HG03460 (cell line): ENCODE measurements around the gene KL.

Experiments used
- ATAC-seq: cut with Tn5 transposase; IDR thresholded peaks from one replicate; pipeline ENCODE4 v1.9.1; 2021; ENCODE audit not compliant: unreplicated experiment

KL gene

GRCh38 chr13:33003458-33004019 lies 12.7 kb upstream of the KL start:
- ATAC-seq: no peak

GRCh38 chr13:33004511-33004910 lies 11.7 kb upstream of the KL start:
- no peak for ATAC-seq

- no peak for ATAC-seq
These were observed 10.1 kb upstream of the KL start for GRCh38 chr13:33006134-33006533.

- ATAC-seq: no peak
These were observed 9.6 kb upstream of the KL start for GRCh38 chr13:33006638-33007037.

GRCh38 chr13:33007237-33007636 lies 9.0 kb upstream of the KL start:
- ATAC-seq: no peak

- no peak for ATAC-seq
These were observed 8.3 kb upstream of the KL start for GRCh38 chr13:33007950-33008349.

GRCh38 chr13:33008946-33009722 lies 7.1 kb upstream of the KL start:
- ATAC-seq: no peak

- no peak for ATAC-seq
These were observed 4.3 kb upstream of the KL start for GRCh38 chr13:33011828-33012470.

- no peak for ATAC-seq
These were observed 1.9 kb upstream of the KL start for GRCh38 chr13:33014291-33014690.

- no peak for ATAC-seq
These were observed 968 bp upstream of the KL start for GRCh38 chr13:33015241-33015668.

GRCh38 chr13:33015791-33016323 lies 366 bp upstream of the KL start:
- no peak for ATAC-seq

GRCh38 chr13:33017323-33017929 lies 1.2 kb downstream of the KL start:
- ATAC-seq: peak; percentile 75

GRCh38 chr13:33018886-33019285 lies 2.7 kb downstream of the KL start:
- ATAC-seq: no peak

GRCh38 chr13:33022986-33023385 lies 6.8 kb downstream of the KL start:
- ATAC-seq: no peak

- ATAC-seq: no peak
These were observed 9.1 kb downstream of the KL start for GRCh38 chr13:33025220-33025744.

GRCh38 chr13:33026489-33027152 lies 10.4 kb downstream of the KL start:
- no peak for ATAC-seq

- ATAC-seq: no peak
These were observed 12.4 kb downstream of the KL start for GRCh38 chr13:33028620-33029019.

GRCh38 chr13:33031277-33031676 lies 15.1 kb downstream of the KL start:
- no peak for ATAC-seq

- no peak for ATAC-seq
These were observed 15.9 kb downstream of the KL start for GRCh38 chr13:33032037-33032625.

GRCh38 chr13:33033051-33033812 lies 17.0 kb downstream of the KL start:
- peak; percentile 95 for ATAC-seq
